ENCODE measurements around the gene ENSA. TPM values are rescaled to one million over a fixed set of nuclear protein-coding genes. Genes with fewer than 3 reads are reported as not detected.
A peak's percentile ranks its signal among the peaks of the same experiment; 100 is the strongest.
"Not testable (repeated sequence)": the region's sequence is repeated elsewhere in the genome, so short reads cannot be mapped to it uniquely, and the experiment has no call there.

Gene ENSA
- total RNA-seq, 8 experiments from 2014 or later: 101 to 222 (median 139) TPM

- Histone ChIP-seq H3K4me3 (peak overlapping the region; percentile 72 to 96 (median 84)), H3K27ac (no peak overlapping the region), H3K4me1 (replicated peaks in 1 of 2) (peaks cover 20 to 24% of the 10 kb centered on the region in 2 donors)
- WGBS, 10 experiments: 0 to 38% (median 12%) methylated on average over 2 of the region's 2 CpGs; no CpG with 5 or more reads in 1 of the 10 experiments
- in situ Hi-C loops (cut with MboI; ENCODE audit: low pct_unique_long_range_greater_than_20kb in 2 of 9, low sequenced_read_pairs in 9 of 9, unreplicated experiment in 9 of 9): no loop called here
- ATAC-seq (replicated peaks in 6 of 8): no peak
These were observed 52.4 kb downstream of the ENSA start for GRCh38 chr1:150576794-150577556.

- H3K27ac ChIP-seq: no peak overlapping the region
- WGBS, 10 experiments: 0 to 44% (median 22%) methylated on average over 3 to 4 of the region's 4 CpGs
- peaks cover 20 to 24% of the 10 kb centered on the region in 2 donors for H3K4me1 ChIP-seq (replicated peaks in 1 of 2)
- in situ Hi-C loops (cut with MboI; ENCODE audit: low pct_unique_long_range_greater_than_20kb in 2 of 9, low sequenced_read_pairs in 9 of 9, unreplicated experiment in 9 of 9): no loop called here
- ATAC-seq (replicated peaks in 6 of 8): no peak
- peak overlapping the region; percentile 72 to 96 (median 84) for H3K4me3 ChIP-seq
These were observed 53.1 kb downstream of the ENSA start for GRCh38 chr1:150576367-150576711.

- WGBS, 10 experiments: 0 to 58% (median 40%) methylated on average over 1 of the region's 1 CpG; no CpG with 5 or more reads in 3 of the 10 experiments
- no peak for ATAC-seq (replicated peaks in 6 of 8)
- no peak overlapping the region for H3K27ac ChIP-seq
- peaks cover 20 to 24% of the 10 kb centered on the region in 2 donors for H3K4me1 ChIP-seq (replicated peaks in 1 of 2)
- peak overlapping the region; percentile 72 to 96 (median 84) for H3K4me3 ChIP-seq
- in situ Hi-C loops (cut with MboI; ENCODE audit: low pct_unique_long_range_greater_than_20kb in 2 of 9, low sequenced_read_pairs in 9 of 9, unreplicated experiment in 9 of 9): no loop called here
These were observed 53.7 kb downstream of the ENSA start for GRCh38 chr1:150575518-150576366.

GRCh38 chr1:150575072-150575489 lies 54.3 kb downstream of the ENSA start:
- 37 to 100% (median 79%) methylated on average over 2 to 4 of the region's 4 CpGs; no CpG with 5 or more reads in 2 of the 10 experiments for WGBS, 10 experiments
- in situ Hi-C loops (cut with MboI; ENCODE audit: low pct_unique_long_range_greater_than_20kb in 2 of 9, low sequenced_read_pairs in 9 of 9, unreplicated experiment in 9 of 9): no loop called here
- ATAC-seq (replicated peaks in 6 of 8): no peak
- H3K27ac ChIP-seq: no peak overlapping the region
- peak overlapping the region in 2 of 5 donors; percentile 72 to 84 for H3K4me3 ChIP-seq
- peaks cover 16 to 20% of the 10 kb centered on the region in 2 donors for H3K4me1 ChIP-seq (replicated peaks in 1 of 2)

GRCh38 chr1:150574260-150575071 lies 54.9 kb downstream of the ENSA start:
- 68 to 100% (median 92%) methylated on average over 2 to 6 of the region's 6 CpGs; no CpG with 5 or more reads in 2 of the 10 experiments for WGBS, 10 experiments
- peak overlapping the region in 1 of 5 donors; percentile 72 for H3K4me3 ChIP-seq
- H3K27ac ChIP-seq: no peak overlapping the region
- H3K4me1 ChIP-seq (replicated peaks in 1 of 2): peaks cover 19 to 21% of the 10 kb centered on the region in 2 donors
- in situ Hi-C loops (cut with MboI; ENCODE audit: low pct_unique_long_range_greater_than_20kb in 2 of 9, low sequenced_read_pairs in 9 of 9, unreplicated experiment in 9 of 9): loop anchor here in 1 of 9 experiments (25.0 kb wide), 1 partner anchor 112 kb away; no protein-coding TSS in a partner anchor
- ATAC-seq (replicated peaks in 6 of 8): no peak

- in situ Hi-C loops (cut with MboI; ENCODE audit: low pct_unique_long_range_greater_than_20kb in 2 of 9, low sequenced_read_pairs in 9 of 9, unreplicated experiment in 9 of 9): loop anchor here in 1 of 9 experiments (25.0 kb wide), 1 partner anchor 111 kb away; no protein-coding TSS in a partner anchor
- WGBS, 10 experiments: 80 to 100% (median 96%) methylated on average over 2 to 8 of the region's 13 CpGs; no CpG with 5 or more reads in 3 of the 10 experiments
- H3K4me3 ChIP-seq; H3K27ac ChIP-seq; ATAC-seq (replicated peaks in 6 of 8): not testable (repeated sequence)
- H3K4me1 ChIP-seq (replicated peaks in 1 of 2): peaks cover 27 to 29% of the 10 kb centered on the region in 2 donors
These were observed 55.8 kb downstream of the ENSA start for GRCh38 chr1:150573648-150574071.

GRCh38 chr1:150572918-150573647 lies 56.3 kb downstream of the ENSA start:
- 13 to 100% (median 94%) methylated on average over 1 to 4 of the region's 4 CpGs for WGBS, 10 experiments
- Histone ChIP-seq H3K27ac (no peak overlapping the region), H3K4me1 (replicated peaks in 1 of 2) (peaks cover 32 to 35% of the 10 kb centered on the region in 2 donors), H3K4me3 (no peak overlapping the region)
- ATAC-seq (replicated peaks in 6 of 8): no peak
- in situ Hi-C loops (cut with MboI; ENCODE audit: low pct_unique_long_range_greater_than_20kb in 2 of 9, low sequenced_read_pairs in 9 of 9, unreplicated experiment in 9 of 9): loop anchor here in 1 of 9 experiments (25.0 kb wide), 1 partner anchor 111 kb away; no protein-coding TSS in a partner anchor

Other genes starting within 250 kb of the ENSA start
- gene TARS2, start 142.2 kb downstream of the ENSA start, total RNA-seq: 10 to 100 TPM; 24.1 to 51.0 (median 35.8) TPM
- gene ECM1, start 121.5 kb downstream of the ENSA start, total RNA-seq: 10 to 100 TPM in 3 of 8 experiments, 1 to 10 TPM in 5; 1.4 to 73.4 (median 3.5) TPM
- gene FALEC, start 113.9 kb downstream of the ENSA start, total RNA-seq: 1 to 10 TPM in 5 of 8 experiments, under 1 TPM in 3; 0.57 to 4.1 (median 2.1) TPM
- gene ADAMTSL4, start 80.2 kb downstream of the ENSA start, total RNA-seq: 10 to 100 TPM in 2 of 8 experiments, 1 to 10 TPM in 4, under 1 TPM in 2; 0.75 to 45.8 (median 4.9) TPM
- 100 to 1,000 TPM; 125 to 182 (median 142) TPM for gene MCL1, start 50.0 kb downstream of the ENSA start, total RNA-seq
- 10 to 100 TPM; 20.0 to 46.2 (median 23.3) TPM for gene GOLPH3L, start 67.5 kb upstream of the ENSA start, total RNA-seq
- gene HORMAD1, start 91.3 kb upstream of the ENSA start, total RNA-seq: under 1 TPM in 3 of 8 experiments, not detected in 5; 0.05 to 0.29 (median 0.14) TPM
- gene CTSS, start 136.2 kb upstream of the ENSA start, total RNA-seq: 10 to 100 TPM in 2 of 8 experiments, 1 to 10 TPM in 2, under 1 TPM in 4; 0.09 to 14.8 (median 1.1) TPM
- gene CTSK, start 178.6 kb upstream of the ENSA start, total RNA-seq: 100 to 1,000 TPM in 1 of 8 experiments, 10 to 100 TPM in 2, 1 to 10 TPM in 5; 1.2 to 330 (median 5.3) TPM
- gene ARNT, start 247.0 kb upstream of the ENSA start, total RNA-seq: 10 to 100 TPM; 22.0 to 43.7 (median 25.9) TPM